HuH-7 (cell line): ENCODE measurements around the gene ASB10.

Experiments
- DNase-seq: peaks from one replicate; pipeline ENCODE4 v3.0.0; 2011; ENCODE audit warnings: low spot score

The ASB10 gene

GRCh38 chr7:151166629-151167196, 20.3 kb downstream of the ASB10 start:
- no peak for DNase-seq

GRCh38 chr7:151161757-151162156, 25.3 kb downstream of the ASB10 start:
- DNase-seq, result no peak

- DNase-seq, result no peak
These were observed 29.3 kb downstream of the ASB10 start for GRCh38 chr7:151157645-151158329.

- no peak for DNase-seq
These were observed 34.2 kb downstream of the ASB10 start for GRCh38 chr7:151152643-151153513.

GRCh38 chr7:151150388-151150787, 36.7 kb downstream of the ASB10 start:
- DNase-seq, result no peak

- no peak for DNase-seq
These were observed 38.5 kb downstream of the ASB10 start for GRCh38 chr7:151148319-151149259.

- DNase-seq, result no peak
These were observed 40.3 kb downstream of the ASB10 start for GRCh38 chr7:151146761-151147160.

- DNase-seq, result no peak
These were observed 42.7 kb downstream of the ASB10 start for GRCh38 chr7:151144387-151144786.

GRCh38 chr7:151143261-151144015, 43.6 kb downstream of the ASB10 start:
- DNase-seq, result no peak

- no peak for DNase-seq
These were observed 44.4 kb downstream of the ASB10 start for GRCh38 chr7:151142686-151143040.

GRCh38 chr7:151141855-151142685, 45.0 kb downstream of the ASB10 start:
- DNase-seq, result no peak

GRCh38 chr7:151141311-151141854, 45.7 kb downstream of the ASB10 start:
- DNase-seq, result no peak

- no peak for DNase-seq
These were observed 46.2 kb downstream of the ASB10 start for GRCh38 chr7:151140826-151141225.

- DNase-seq, result no peak
These were observed 47.3 kb downstream of the ASB10 start for GRCh38 chr7:151139791-151140190.

- no peak for DNase-seq
These were observed 47.8 kb downstream of the ASB10 start for GRCh38 chr7:151139071-151139790.

GRCh38 chr7:151138153-151138851, 48.7 kb downstream of the ASB10 start:
- DNase-seq, result no peak

- no peak for DNase-seq
These were observed 49.3 kb downstream of the ASB10 start for GRCh38 chr7:151137791-151138152.

GRCh38 chr7:151137076-151137675, 49.9 kb downstream of the ASB10 start:
- DNase-seq, result no peak
